SK-N-SH treated with all-trans-retinoic acid at 6 μM for 48 hours (cell line): Measurements from ENCODE around the gene TRIM56.

Source experiments
- PPARA ChIP-seq: fragments of 250-450 bp; sonication (Bioruptor Pico); IDR thresholded peaks from 2 replicates; pipeline ENCODE4 v1.5.0; 2020; ENCODE audit warnings: mild to moderate bottlenecking, borderline replicate concordance
- TOX ChIP-seq: fragments of 250-450 bp; sonication (Bioruptor Pico); IDR thresholded peaks from 2 replicates; pipeline ENCODE4 v1.8.0; 2021; ENCODE audit warnings: mild to moderate bottlenecking, moderate library complexity, borderline replicate concordance
- ZFP3 ChIP-seq: fragments of 250-450 bp; sonication (Bioruptor Pico); IDR thresholded peaks from 2 replicates; pipeline ENCODE4 v1.5.0; 2020; ENCODE audit warnings: mild to moderate bottlenecking, moderate library complexity
- ZFP30 ChIP-seq: fragments of 450-650 bp; formaldehyde crosslinking; IDR thresholded peaks from 2 replicates; pipeline ENCODE4 v1.5.0; 2022; ENCODE audit warnings: mild to moderate bottlenecking, moderate library complexity
- ZNF8 ChIP-seq: fragments of 450-650 bp; formaldehyde crosslinking; IDR thresholded peaks from 2 replicates; pipeline ENCODE4 v1.5.0; 2020; ENCODE audit warnings: mild to moderate bottlenecking, moderate library complexity
- TF ChIP-seq, protein P1 (sequence below): fragments of 250-450 bp; sonication (Bioruptor Pico); IDR thresholded peaks from 2 replicates; pipeline ENCODE4 v1.5.1; 2020; ENCODE audit warnings: low read depth, mild to moderate bottlenecking, moderate library complexity
- TF ChIP-seq, protein P2 (sequence below): fragments of 250-450 bp; sonication (Bioruptor Pico); IDR thresholded peaks from 2 replicates; pipeline ENCODE4 v1.8.0; 2020; ENCODE audit warnings: mild to moderate bottlenecking, moderate library complexity, borderline replicate concordance
- TF ChIP-seq, protein P3 (sequence below): fragments of 250-450 bp; sonication (Bioruptor Pico); IDR thresholded peaks from 2 replicates; pipeline ENCODE4 v1.8.0; 2021; ENCODE audit warnings: low read depth, mild to moderate bottlenecking, moderate library complexity, borderline replicate concordance

DNA sequence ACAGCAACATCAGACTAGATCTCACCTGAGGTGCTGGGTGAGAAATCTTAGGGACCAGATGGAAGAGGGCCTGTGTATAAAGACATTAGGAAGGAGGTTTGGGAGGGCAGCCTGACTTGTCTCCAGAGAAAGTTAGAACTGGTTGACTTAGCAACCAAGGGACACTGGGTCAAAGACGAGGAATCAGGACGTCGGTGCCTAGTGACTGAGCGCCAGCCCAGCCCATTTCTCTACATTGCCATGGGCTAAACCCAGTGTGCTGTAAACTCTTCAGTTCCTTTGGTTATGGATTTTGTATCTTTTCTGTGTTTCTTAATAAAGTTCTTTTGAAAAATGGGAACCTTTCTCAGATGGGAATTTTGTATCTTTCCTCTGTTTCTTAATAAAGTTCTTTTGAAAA is 12.3 kb downstream of the TRIM56 start:
- TF ChIP-seq, protein P1, sequence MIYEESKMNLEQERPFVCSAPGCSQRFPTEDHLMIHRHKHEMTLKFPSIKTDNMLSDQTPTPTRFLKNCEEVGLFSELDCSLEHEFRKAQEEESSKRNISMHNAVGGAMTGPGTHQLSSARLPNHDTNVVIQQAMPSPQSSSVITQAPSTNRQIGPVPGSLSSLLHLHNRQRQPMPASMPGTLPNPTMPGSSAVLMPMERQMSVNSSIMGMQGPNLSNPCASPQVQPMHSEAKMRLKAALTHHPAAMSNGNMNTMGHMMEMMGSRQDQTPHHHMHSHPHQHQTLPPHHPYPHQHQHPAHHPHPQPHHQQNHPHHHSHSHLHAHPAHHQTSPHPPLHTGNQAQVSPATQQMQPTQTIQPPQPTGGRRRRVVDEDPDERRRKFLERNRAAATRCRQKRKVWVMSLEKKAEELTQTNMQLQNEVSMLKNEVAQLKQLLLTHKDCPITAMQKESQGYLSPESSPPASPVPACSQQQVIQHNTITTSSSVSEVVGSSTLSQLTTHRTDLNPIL (CRISPR knock-in tag): no peak
- TF ChIP-seq ZNF8 (CRISPR knock-in tag): no peak
- no peak for TF ChIP-seq ZFP30
- TF ChIP-seq, protein P2, sequence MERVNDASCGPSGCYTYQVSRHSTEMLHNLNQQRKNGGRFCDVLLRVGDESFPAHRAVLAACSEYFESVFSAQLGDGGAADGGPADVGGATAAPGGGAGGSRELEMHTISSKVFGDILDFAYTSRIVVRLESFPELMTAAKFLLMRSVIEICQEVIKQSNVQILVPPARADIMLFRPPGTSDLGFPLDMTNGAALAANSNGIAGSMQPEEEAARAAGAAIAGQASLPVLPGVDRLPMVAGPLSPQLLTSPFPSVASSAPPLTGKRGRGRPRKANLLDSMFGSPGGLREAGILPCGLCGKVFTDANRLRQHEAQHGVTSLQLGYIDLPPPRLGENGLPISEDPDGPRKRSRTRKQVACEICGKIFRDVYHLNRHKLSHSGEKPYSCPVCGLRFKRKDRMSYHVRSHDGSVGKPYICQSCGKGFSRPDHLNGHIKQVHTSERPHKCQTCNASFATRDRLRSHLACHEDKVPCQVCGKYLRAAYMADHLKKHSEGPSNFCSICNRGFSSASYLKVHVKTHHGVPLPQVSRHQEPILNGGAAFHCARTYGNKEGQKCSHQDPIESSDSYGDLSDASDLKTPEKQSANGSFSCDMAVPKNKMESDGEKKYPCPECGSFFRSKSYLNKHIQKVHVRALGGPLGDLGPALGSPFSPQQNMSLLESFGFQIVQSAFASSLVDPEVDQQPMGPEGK (CRISPR knock-in tag): no peak
- TF ChIP-seq, protein P3, sequence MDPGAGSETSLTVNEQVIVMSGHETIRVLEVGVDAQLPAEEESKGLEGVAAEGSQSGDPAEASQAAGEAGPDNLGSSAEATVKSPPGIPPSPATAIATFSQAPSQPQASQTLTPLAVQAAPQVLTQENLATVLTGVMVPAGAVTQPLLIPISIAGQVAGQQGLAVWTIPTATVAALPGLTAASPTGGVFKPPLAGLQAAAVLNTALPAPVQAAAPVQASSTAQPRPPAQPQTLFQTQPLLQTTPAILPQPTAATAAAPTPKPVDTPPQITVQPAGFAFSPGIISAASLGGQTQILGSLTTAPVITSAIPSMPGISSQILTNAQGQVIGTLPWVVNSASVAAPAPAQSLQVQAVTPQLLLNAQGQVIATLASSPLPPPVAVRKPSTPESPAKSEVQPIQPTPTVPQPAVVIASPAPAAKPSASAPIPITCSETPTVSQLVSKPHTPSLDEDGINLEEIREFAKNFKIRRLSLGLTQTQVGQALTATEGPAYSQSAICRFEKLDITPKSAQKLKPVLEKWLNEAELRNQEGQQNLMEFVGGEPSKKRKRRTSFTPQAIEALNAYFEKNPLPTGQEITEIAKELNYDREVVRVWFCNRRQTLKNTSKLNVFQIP (CRISPR knock-in tag): no peak
- TF ChIP-seq ZFP3 (CRISPR knock-in tag): no peak
- no peak for TF ChIP-seq TOX
- TF ChIP-seq PPARA (CRISPR knock-in tag): no peak
